Keratinocyte (primary cell): ENCODE results near the gene RRP8.

ENCODE experiments used
- CTCF ChIP-seq, 3 experiments: IDR thresholded peaks in 1 of 3; conservative IDR thresholded peaks in 1 of 3; optimal IDR thresholded peaks in 1 of 3; 2 replicates in 2 of 3; 3 replicates in 1 of 3; pipeline versions ENCODE3 to v1.5.1; 2011; ENCODE audit warnings: low read length in 3 of 3, mild to moderate bottlenecking in 3 of 3, moderate library complexity in 2 of 3, control low read depth in 1 of 3, inconsistent platforms in 1 of 3; ENCODE audit not compliant: insufficient read depth in 2 of 3; ENCODE audit errors: extremely low read depth in 1 of 3
- EZH2 ChIP-seq: IDR thresholded peaks from one replicate; pipeline ENCODE4 v1.6.1; 2012; ENCODE audit warnings: inconsistent platforms, mild to moderate bottlenecking, low read length, moderate library complexity

GRCh38 chr11:6566704-6567370 is 36.6 kb downstream of the RRP8 start:
- no peak for TF ChIP-seq CTCF (optimal IDR thresholded peaks at IDR 0.05 in 1 of 3, IDR thresholded peaks at IDR 0.05 in 1 of 3, conservative IDR thresholded peaks at IDR 0.05 in 1 of 3; ENCODE audit: extremely low read depth in 1 of 3, insufficient read depth in 2 of 3, low read length in 3 of 3)
- TF ChIP-seq EZH2 = no peak
